Measurements from ENCODE around the gene ATXN3.
A peak's percentile ranks its signal among the peaks of the same experiment; 100 is the strongest.

Gene ATXN3

GRCh38 chr14:92106143-92106926 lies at the start of gene ATXN3:
Gene ATXN3, minus strand, starts transcription at chr14:92106582. Its CDS starts 30 bp downstream, at chr14:92106552.
- Mint-ChIP-seq H3K4me1 (peaks cover 39% of the 10 kb centered on the region), H3K27me3 (peaks cover 4% of the 10 kb centered on the region), H3K27ac (peak within 1 kb of the TSS; percentile 88), H3K9me3 (no peaks in the 10 kb centered on the region), H3K36me3 (no peaks in the 10 kb centered on the region), H3K4me3 (peak within 1 kb of the TSS; percentile 88)
- CTCF ChIA-PET: interaction anchor here (0.5 to 3.0 kb wide), 18 partner anchors 10 to 597 kb away, joined by 3 to 26 read pairs (median 4); partner anchors contain the start of genes CPSF2, NDUFB1 and TRIP11
- peak; percentile 96 for DNase-seq

- CTCF ChIA-PET: no interaction called here
- no peak overlapping the region for H3K27ac Mint-ChIP-seq
- H3K9me3 Mint-ChIP-seq: no peaks in the 10 kb centered on the region
- no peaks in the 10 kb centered on the region for H3K27me3 Mint-ChIP-seq
- H3K36me3 Mint-ChIP-seq: peaks cover 29% of the 10 kb centered on the region
- H3K4me3 Mint-ChIP-seq: no peak overlapping the region
- no peak for DNase-seq
- H3K4me1 Mint-ChIP-seq: peaks cover 7% of the 10 kb centered on the region
Observed at GRCh38 chr14:92154283-92154942, 48.0 kb upstream of the ATXN3 start.

DNA sequence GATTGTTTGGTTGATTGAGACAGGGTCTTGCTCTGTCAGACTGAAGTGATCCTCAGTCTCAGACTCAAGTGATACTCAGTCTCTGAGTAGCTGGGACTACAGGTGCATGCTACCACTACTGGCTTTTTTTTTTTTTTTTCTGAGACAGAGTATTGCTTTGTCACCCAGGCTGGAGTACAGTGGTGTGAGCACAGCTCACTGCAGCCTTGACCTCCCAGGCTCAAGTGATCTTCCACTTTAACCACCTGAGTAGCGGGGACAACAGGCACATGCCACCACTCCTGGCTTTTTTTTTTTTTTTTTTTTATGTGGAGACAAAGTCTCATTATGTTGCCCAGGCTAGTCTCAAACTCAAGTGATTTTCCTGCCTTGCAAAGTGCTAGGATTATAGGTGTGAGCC lies 47.2 kb upstream of the ATXN3 start:
- Mint-ChIP-seq H3K27me3 (no peaks in the 10 kb centered on the region), H3K4me1 (peaks cover 7% of the 10 kb centered on the region), H3K4me3 (no peak overlapping the region), H3K36me3 (peaks cover 33% of the 10 kb centered on the region), H3K27ac (no peak overlapping the region), H3K9me3 (no peaks in the 10 kb centered on the region)
- no peak for DNase-seq
- CTCF ChIA-PET: no interaction called here

DNA sequence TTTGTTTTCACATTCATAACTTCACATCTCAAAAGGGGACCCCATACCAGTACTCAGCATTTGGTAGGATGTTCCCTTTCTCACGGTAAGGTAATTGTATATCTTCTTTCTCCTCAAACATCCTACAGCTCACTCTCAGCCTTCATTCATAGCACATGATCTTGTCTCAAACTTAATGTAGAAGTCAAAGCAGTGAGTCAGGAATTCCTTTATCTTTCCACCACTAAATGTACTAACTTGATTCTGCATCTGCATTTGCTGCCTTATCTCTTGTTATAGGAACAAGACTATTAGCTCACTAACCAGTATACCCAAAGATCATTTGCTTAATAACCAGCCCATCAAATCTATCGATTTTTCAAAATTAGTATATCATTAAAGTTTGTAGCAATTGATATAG lies 38.3 kb upstream of the ATXN3 start:
- Mint-ChIP-seq H3K36me3 (peaks cover 51% of the 10 kb centered on the region), H3K9me3 (no peaks in the 10 kb centered on the region), H3K27me3 (no peaks in the 10 kb centered on the region), H3K27ac (no peak overlapping the region), H3K4me1 (no peaks in the 10 kb centered on the region), H3K4me3 (no peak overlapping the region)
- CTCF ChIA-PET: interaction anchor here (0.6 to 1.2 kb wide), 2 partner anchors 25 to 63 kb away, joined by 3 read pairs; no protein-coding TSS in a partner anchor
- DNase-seq: no peak

GRCh38 chr14:92143962-92144361 lies 37.6 kb upstream of the ATXN3 start:
- CTCF ChIA-PET: interaction anchor here (1.0 kb wide), 1 partner anchor 208 kb away, joined by 5 read pairs; no protein-coding TSS in a partner anchor
- no peak overlapping the region for H3K27ac Mint-ChIP-seq

DNA sequence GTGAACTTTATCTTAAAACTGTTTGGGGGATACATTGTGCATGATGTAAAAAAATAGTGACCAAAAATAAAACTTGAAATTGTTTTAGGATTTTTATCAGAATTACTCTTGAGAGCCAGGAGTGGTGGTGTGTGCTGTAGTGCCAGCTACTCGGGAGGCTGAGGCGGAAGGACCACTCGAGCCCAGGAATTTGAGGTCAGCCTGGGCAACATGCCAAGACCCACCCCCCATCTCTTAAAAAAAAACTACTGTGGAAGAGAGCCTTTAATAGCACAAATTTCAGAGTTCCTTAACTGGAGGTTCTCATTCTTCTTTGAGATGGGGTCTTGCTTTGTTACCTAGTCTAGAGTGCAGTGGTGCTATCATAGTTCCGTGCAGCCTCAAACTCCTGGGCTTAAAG lies 36.9 kb upstream of the ATXN3 start:
- Mint-ChIP-seq H3K36me3 (peaks cover 49% of the 10 kb centered on the region), H3K27ac (no peak overlapping the region), H3K4me3 (no peak overlapping the region), H3K4me1 (no peaks in the 10 kb centered on the region), H3K9me3 (no peaks in the 10 kb centered on the region), H3K27me3 (no peaks in the 10 kb centered on the region)
- CTCF ChIA-PET: interaction anchor here (1.0 kb wide), 1 partner anchor 209 kb away, joined by 5 read pairs; no protein-coding TSS in a partner anchor
- no peak for DNase-seq

More at GRCh38 chr14:92143962-92144361, 37.6 kb upstream of the ATXN3 start:
- DNase-seq: no peak
- H3K4me1 Mint-ChIP-seq: no peaks in the 10 kb centered on the region
- H3K4me3 Mint-ChIP-seq: no peak overlapping the region
- H3K9me3 Mint-ChIP-seq: no peaks in the 10 kb centered on the region
- H3K36me3 Mint-ChIP-seq: peaks cover 46% of the 10 kb centered on the region
- H3K27me3 Mint-ChIP-seq: no peaks in the 10 kb centered on the region

- H3K9me3 Mint-ChIP-seq: no peaks in the 10 kb centered on the region
- CTCF ChIA-PET: interaction anchor here (0.8 to 3.7 kb wide), 6 partner anchors 11 to 468 kb away, joined by 3 to 28 read pairs (median 4); partner anchors contain the start of gene ATXN3
- no peak overlapping the region for H3K4me3 Mint-ChIP-seq
- H3K36me3 Mint-ChIP-seq: peaks cover 29% of the 10 kb centered on the region
- no peak for DNase-seq
- no peaks in the 10 kb centered on the region for H3K27me3 Mint-ChIP-seq
- H3K27ac Mint-ChIP-seq: no peak overlapping the region
- H3K4me1 Mint-ChIP-seq: no peaks in the 10 kb centered on the region
Observed at GRCh38 chr14:92135269-92135668, 28.9 kb upstream of the ATXN3 start.

GRCh38 chr14:92134456-92134855 lies 28.1 kb upstream of the ATXN3 start:
- no peaks in the 10 kb centered on the region for H3K9me3 Mint-ChIP-seq
- H3K4me3 Mint-ChIP-seq: no peak overlapping the region
- H3K4me1 Mint-ChIP-seq: no peaks in the 10 kb centered on the region
- H3K27me3 Mint-ChIP-seq: no peaks in the 10 kb centered on the region
- DNase-seq: no peak
- CTCF ChIA-PET: interaction anchor here (1.0 to 3.7 kb wide), 4 partner anchors 28 to 432 kb away, joined by 3 to 28 read pairs (median 4); partner anchors contain the start of gene ATXN3
- peaks cover 29% of the 10 kb centered on the region for H3K36me3 Mint-ChIP-seq
- no peak overlapping the region for H3K27ac Mint-ChIP-seq

DNA sequence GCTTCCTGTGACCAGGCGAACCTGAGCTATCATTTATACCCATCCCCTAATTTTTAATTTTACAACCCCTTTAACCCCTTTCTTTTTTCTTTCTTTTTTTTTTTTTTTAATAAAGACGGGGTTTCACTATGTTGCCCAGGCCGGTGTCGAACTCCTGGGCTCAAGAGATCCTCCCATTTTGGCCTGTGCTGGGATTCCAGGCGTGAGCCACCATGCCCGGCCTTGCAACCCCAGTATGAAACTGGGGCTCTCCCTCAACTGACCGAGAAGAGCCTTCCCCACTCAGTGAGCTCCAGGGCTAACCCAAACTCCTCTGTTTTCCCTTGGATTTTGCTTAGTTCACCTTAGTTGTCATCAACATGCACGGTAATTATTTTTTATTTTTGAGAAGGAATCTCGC lies 16.4 kb upstream of the ATXN3 start:
- Mint-ChIP-seq H3K27me3 (no peaks in the 10 kb centered on the region), H3K4me1 (peaks cover 50% of the 10 kb centered on the region), H3K4me3 (peak overlapping the region; percentile 91), H3K36me3 (peaks cover 38% of the 10 kb centered on the region), H3K9me3 (no peaks in the 10 kb centered on the region), H3K27ac (peak overlapping the region; percentile 98)
- CTCF ChIA-PET: interaction anchor here (0.5 to 1.7 kb wide), 3 partner anchors 16 to 229 kb away, joined by 3 to 4 read pairs (median 3); partner anchors contain the start of gene ATXN3
- DNase-seq: no peak

DNA sequence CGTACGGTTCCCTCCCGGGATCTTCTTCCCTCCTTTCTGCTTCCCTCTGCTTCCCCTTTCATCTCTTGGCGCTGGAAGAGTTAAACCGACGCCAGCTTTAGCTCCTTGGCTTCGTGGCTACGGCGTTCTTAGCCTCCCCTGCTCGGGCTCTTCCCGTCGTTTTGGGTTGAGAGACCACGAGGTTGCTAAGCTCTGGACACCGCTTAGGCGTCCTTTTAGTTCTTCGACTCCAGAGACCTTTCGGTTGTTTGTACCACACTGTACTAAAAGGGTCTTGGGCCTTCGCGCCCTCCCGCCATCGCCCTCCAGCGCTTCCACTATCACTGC lies 15.9 kb upstream of the ATXN3 start:
- CTCF ChIA-PET: interaction anchor here (0.5 to 1.7 kb wide), 3 partner anchors 16 to 230 kb away, joined by 3 to 8 read pairs (median 4); partner anchors contain the start of gene ATXN3
- peak; percentile 28 for DNase-seq
- H3K27ac Mint-ChIP-seq: peak overlapping the region; percentile 98
- H3K4me3 Mint-ChIP-seq: peak overlapping the region; percentile 91
- H3K27me3 Mint-ChIP-seq: no peaks in the 10 kb centered on the region
- peaks cover 46% of the 10 kb centered on the region for H3K4me1 Mint-ChIP-seq
- H3K36me3 Mint-ChIP-seq: peaks cover 37% of the 10 kb centered on the region
- H3K9me3 Mint-ChIP-seq: no peaks in the 10 kb centered on the region

DNA sequence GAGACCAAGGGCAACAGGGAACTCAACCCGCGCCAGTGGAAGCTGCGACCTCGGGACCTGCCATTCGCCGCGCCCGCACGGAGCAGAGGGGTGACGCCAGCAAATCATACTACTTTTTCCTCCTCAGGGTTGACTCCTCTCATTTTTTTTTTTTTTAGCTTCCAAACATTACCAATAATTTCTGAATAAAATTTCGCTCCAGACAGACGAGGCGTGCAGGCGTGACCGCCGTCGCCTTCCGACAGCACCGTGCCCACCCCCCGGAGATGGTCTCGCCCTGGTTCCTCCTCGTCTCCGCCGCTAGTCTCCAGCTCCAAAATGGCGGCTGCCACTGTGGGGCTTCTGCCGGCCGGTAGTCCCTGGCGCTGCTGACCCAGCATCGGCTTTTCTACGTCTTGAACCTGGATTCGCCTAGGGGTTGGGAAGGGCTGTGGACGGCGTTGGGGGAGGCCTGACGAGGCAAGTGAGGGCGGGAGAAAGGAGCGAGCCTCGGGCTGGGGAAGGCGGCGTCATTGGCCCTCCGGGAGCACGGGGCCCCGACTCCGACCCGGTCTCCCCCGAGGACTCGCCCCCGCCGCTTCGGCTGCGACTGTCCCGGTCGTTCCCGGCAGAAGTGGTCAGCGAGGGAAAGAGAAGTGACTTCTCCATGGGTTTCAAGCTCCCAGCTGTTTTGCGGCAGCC lies 15.4 kb upstream of the ATXN3 start, which contains the start of the genes CPSF2 and NDUFB1:
TSS of gene CPSF2 (plus strand) at position 300 of the 681 bp plus-strand sequence. CDS start 9,016 bp downstream, outside the sequence.
TSS of gene NDUFB1 (minus strand) at position 37 of the 681 bp plus-strand sequence. CDS start 4,069 bp downstream, outside the sequence.
- Mint-ChIP-seq H3K4me3 (peak within 1 kb of the TSS; percentile 91), H3K27me3 (no peaks in the 10 kb centered on the region), H3K36me3 (peaks cover 33% of the 10 kb centered on the region), H3K27ac (peak within 1 kb of the TSS; percentile 98), H3K9me3 (no peaks in the 10 kb centered on the region), H3K4me1 (peaks cover 41% of the 10 kb centered on the region)
- DNase-seq: peak; percentile 92
- CTCF ChIA-PET: interaction anchor here (0.5 to 1.7 kb wide), 3 partner anchors 16 to 230 kb away, joined by 3 to 8 read pairs (median 4); partner anchors contain the start of gene ATXN3

- CTCF ChIA-PET: interaction anchor here (1.0 to 3.3 kb wide), 3 partner anchors 14 to 18 kb away, joined by 3 to 26 read pairs (median 8); partner anchors contain the start of gene ATXN3
- Mint-ChIP-seq H3K27me3 (no peaks in the 10 kb centered on the region), H3K36me3 (peaks cover 36% of the 10 kb centered on the region), H3K4me3 (peak overlapping the region; percentile 91), H3K4me1 (peaks cover 40% of the 10 kb centered on the region), H3K27ac (peak overlapping the region; percentile 98), H3K9me3 (no peaks in the 10 kb centered on the region)
- no peak for DNase-seq
Observed at GRCh38 chr14:92121207-92121669, 14.9 kb upstream of the ATXN3 start.

DNA sequence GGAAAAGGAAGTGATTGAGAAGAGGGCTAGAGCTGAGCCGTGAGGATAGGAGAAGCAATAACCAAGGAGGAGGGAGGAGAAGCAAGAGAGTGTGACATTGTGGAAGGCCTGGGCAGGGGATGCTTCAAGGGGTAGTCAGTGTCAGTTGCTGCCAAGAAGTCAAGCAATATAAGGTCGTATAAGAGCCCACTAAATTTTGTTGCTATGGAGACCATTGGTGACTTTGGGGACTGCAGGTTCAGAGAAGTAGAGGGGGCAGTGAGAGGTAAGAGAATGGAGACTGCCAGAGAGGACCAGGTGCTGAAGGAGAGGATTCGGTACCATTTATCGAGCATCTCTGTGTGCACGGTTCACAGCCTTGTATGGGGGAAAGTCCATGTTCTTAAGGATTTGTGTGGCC lies 3.1 kb upstream of the ATXN3 start:
- no peak overlapping the region for H3K27ac Mint-ChIP-seq
- H3K4me1 Mint-ChIP-seq: peaks cover 25% of the 10 kb centered on the region
- H3K9me3 Mint-ChIP-seq: no peaks in the 10 kb centered on the region
- H3K4me3 Mint-ChIP-seq: no peak overlapping the region
- CTCF ChIA-PET: no interaction called here
- H3K27me3 Mint-ChIP-seq: peaks cover 4% of the 10 kb centered on the region
- no peaks in the 10 kb centered on the region for H3K36me3 Mint-ChIP-seq
- DNase-seq: no peak
